ENCODE measurements around the gene DOLK. TPM values are rescaled to one million over a fixed set of nuclear protein-coding genes. Genes with fewer than 3 reads are reported as not detected.

The DOLK gene
- total RNA-seq, 1 experiment from 2014 or later: 12.0 TPM

DNA sequence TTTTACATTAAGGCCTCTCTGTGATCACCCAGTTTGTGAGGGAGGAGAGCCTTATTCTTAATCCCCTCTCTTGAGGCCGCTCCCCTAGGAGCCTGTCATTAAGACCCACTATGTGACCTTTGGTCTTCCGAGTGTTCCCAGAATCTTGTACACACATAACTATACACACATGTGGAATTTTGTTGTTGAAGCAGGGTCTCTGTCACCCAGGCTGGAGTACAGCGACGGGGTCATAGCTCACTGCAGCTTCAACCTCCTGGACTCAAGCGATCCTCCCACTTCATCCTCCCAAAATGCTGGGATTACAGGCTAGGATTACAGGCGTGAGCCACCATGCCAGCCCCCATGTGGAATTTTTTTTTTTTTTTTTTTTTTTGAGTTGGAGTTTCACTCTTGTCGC is 41.4 kb downstream of the DOLK start:
- CTCF ChIA-PET: no interaction called here

More for the DNA sequence above, 41.4 kb downstream of the DOLK start:
- no peaks in the 10 kb centered on the region for H3K9me3 ChIP-seq (ENCODE audit: control insufficient read depth in 1 of 2, insufficient read depth in 1 of 2, low read depth in 1 of 2, low read length in 2 of 2)
- H3K27ac ChIP-seq (ENCODE audit: low read depth, low read length): no peak overlapping the region
- RAD21 ChIA-PET (ENCODE audit: low non-redundant PET in 1 of 2, low total read pairs in 2 of 2, uncharacterized antibody in 2 of 2, unreplicated experiment in 2 of 2): no interaction called here
- H2AFZ ChIP-seq (ENCODE audit: low read depth, low read length, poor library complexity, severe bottlenecking): no peak overlapping the region
- H3K4me3 ChIP-seq (replicated peaks in 1 of 2; ENCODE audit: low read depth in 1 of 2, low read length in 2 of 2): no peak overlapping the region
- no peaks in the 10 kb centered on the region for H3K27me3 ChIP-seq (ENCODE audit: insufficient read depth, low read length)
- no peak overlapping the region for H3K9ac ChIP-seq (ENCODE audit: low read length)
- POLR2A ChIA-PET: no interaction called here
- H3K4me2 ChIP-seq (ENCODE audit: low read length): no peak overlapping the region
- no peaks in the 10 kb centered on the region for H3K9me2 ChIP-seq (ENCODE audit: insufficient read depth)
- H4K20me1 ChIP-seq (ENCODE audit: insufficient read depth): no peaks in the 10 kb centered on the region
- no peak for ATAC-seq
- peaks cover 6 to 14% of the 10 kb centered on the region in 2 experiments; a peak in 3 of 4 replicates for H3K36me3 ChIP-seq (ENCODE audit: control insufficient read depth in 1 of 2, insufficient read depth in 2 of 2, low read length in 2 of 2)
- H3K4me1 ChIP-seq (ENCODE audit: control insufficient read depth in 1 of 2, insufficient read depth in 2 of 2, low read length in 2 of 2): peaks cover 16 to 30% of the 10 kb centered on the region in 2 experiments
- intact Hi-C loops (cut with micrococcal nuclease): no loop called here
- TF ChIP-seq MAX (IDR thresholded peaks at IDR 0.05) (no peak), EZH2 (IDR thresholded peaks at IDR 0.05) (no peak), POLR2A (IDR thresholded peaks at IDR 0.05; ENCODE audit: borderline replicate concordance, extremely low read depth, insufficient read depth, insufficient read length) (no peak), FOSL1 (IDR thresholded peaks at IDR 0.05; ENCODE audit: low read depth) (no peak), CTCF (IDR thresholded peaks at IDR 0.05 in 2 of 3, conservative IDR thresholded peaks at IDR 0.05 in 1 of 3; ENCODE audit: borderline replicate concordance in 1 of 3, insufficient read depth in 1 of 3, low read depth in 2 of 3, low read length in 2 of 3) (no peak), EGR1 (IDR thresholded peaks at IDR 0.05; ENCODE audit: low read depth) (no peak), JUND (IDR thresholded peaks at IDR 0.05) (no peak), ZFX (IDR thresholded peaks at IDR 0.05) (no peak), SP1 (IDR thresholded peaks at IDR 0.05; ENCODE audit: low read depth) (no peak), SIN3A (IDR thresholded peaks at IDR 0.05; ENCODE audit: low read depth) (no peak)
- TF ChIP-seq, protein P1, sequence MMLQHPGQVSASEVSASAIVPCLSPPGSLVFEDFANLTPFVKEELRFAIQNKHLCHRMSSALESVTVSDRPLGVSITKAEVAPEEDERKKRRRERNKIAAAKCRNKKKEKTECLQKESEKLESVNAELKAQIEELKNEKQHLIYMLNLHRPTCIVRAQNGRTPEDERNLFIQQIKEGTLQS (IDR thresholded peaks at IDR 0.05): no peak
- TF ChIP-seq, protein P2, sequence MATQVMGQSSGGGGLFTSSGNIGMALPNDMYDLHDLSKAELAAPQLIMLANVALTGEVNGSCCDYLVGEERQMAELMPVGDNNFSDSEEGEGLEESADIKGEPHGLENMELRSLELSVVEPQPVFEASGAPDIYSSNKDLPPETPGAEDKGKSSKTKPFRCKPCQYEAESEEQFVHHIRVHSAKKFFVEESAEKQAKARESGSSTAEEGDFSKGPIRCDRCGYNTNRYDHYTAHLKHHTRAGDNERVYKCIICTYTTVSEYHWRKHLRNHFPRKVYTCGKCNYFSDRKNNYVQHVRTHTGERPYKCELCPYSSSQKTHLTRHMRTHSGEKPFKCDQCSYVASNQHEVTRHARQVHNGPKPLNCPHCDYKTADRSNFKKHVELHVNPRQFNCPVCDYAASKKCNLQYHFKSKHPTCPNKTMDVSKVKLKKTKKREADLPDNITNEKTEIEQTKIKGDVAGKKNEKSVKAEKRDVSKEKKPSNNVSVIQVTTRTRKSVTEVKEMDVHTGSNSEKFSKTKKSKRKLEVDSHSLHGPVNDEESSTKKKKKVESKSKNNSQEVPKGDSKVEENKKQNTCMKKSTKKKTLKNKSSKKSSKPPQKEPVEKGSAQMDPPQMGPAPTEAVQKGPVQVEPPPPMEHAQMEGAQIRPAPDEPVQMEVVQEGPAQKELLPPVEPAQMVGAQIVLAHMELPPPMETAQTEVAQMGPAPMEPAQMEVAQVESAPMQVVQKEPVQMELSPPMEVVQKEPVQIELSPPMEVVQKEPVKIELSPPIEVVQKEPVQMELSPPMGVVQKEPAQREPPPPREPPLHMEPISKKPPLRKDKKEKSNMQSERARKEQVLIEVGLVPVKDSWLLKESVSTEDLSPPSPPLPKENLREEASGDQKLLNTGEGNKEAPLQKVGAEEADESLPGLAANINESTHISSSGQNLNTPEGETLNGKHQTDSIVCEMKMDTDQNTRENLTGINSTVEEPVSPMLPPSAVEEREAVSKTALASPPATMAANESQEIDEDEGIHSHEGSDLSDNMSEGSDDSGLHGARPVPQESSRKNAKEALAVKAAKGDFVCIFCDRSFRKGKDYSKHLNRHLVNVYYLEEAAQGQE (IDR thresholded peaks at IDR 0.05; ENCODE audit: low read depth): no peak
- TF ChIP-seq, protein P3, sequence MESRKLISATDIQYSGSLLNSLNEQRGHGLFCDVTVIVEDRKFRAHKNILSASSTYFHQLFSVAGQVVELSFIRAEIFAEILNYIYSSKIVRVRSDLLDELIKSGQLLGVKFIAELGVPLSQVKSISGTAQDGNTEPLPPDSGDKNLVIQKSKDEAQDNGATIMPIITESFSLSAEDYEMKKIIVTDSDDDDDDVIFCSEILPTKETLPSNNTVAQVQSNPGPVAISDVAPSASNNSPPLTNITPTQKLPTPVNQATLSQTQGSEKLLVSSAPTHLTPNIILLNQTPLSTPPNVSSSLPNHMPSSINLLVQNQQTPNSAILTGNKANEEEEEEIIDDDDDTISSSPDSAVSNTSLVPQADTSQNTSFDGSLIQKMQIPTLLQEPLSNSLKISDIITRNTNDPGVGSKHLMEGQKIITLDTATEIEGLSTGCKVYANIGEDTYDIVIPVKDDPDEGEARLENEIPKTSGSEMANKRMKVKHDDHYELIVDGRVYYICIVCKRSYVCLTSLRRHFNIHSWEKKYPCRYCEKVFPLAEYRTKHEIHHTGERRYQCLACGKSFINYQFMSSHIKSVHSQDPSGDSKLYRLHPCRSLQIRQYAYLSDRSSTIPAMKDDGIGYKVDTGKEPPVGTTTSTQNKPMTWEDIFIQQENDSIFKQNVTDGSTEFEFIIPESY (IDR thresholded peaks at IDR 0.05; ENCODE audit: extremely low read depth, insufficient replicate concordance, low read length): no peak
- H3K79me2 ChIP-seq (ENCODE audit: insufficient read depth, low read length): peaks cover 4% of the 10 kb centered on the region; the same call in 1 of the 2 replicates
- no TSS peak for BruUV-seq (replicated peaks)
- DNase-seq (ENCODE audit: low read depth, low spot score): no peak
